Ascending aorta (tissue), 2 donors: ENCODE data around the gene INPP5E. TPM values are rescaled to one million over a fixed set of nuclear protein-coding genes. Genes with fewer than 3 reads are reported as not detected.

Experiments
- DNase-seq, 2 donors: peaks; one replicate each; pipeline ENCODE4 v3.0.0-alpha.2; 2019; ENCODE audit warnings: low spot score in 2 of 2
- H3K27ac ChIP-seq, 2 donors: fragments of 200-600 bp; sonication (generic); one replicate each; pipeline ENCODE4 v1.5.1; 2016 to 2017; ENCODE audit warnings: mild to moderate bottlenecking in 1 of 2
- H3K27me3 ChIP-seq: fragments of 200-600 bp; sonication (generic); one replicate; pipeline ENCODE4 v1.5.1; 2017
- H3K36me3 ChIP-seq, 2 donors: fragments of 200-600 bp; sonication (generic); one replicate each; pipeline ENCODE4 v1.5.1; 2016
- H3K4me1 ChIP-seq, 2 donors: fragments of 200-600 bp; sonication (generic); one replicate each; pipeline ENCODE4 v1.5.1; 2016 to 2017; ENCODE audit warnings: mild to moderate bottlenecking in 1 of 2
- H3K4me3 ChIP-seq, 2 donors: fragments of 200-600 bp; sonication (generic); one replicate each; pipeline ENCODE4 v1.5.1; 2016 to 2017; ENCODE audit warnings: mild to moderate bottlenecking in 1 of 2
- H3K9me3 ChIP-seq, 2 donors: fragments of 200-600 bp; sonication (generic); one replicate each; pipeline ENCODE4 v1.5.1; 2016
- intact Hi-C: fragments of 100-400 bp; cut with DNase I; formaldehyde crosslinking; loops from one replicate; pipeline ENCODE4 v1.15.1; 2023
- total RNA-seq: library from RNA; depleted of rRNA; stranded (reverse); fragments of >200 nt; gene quantifications from one replicate; pipeline ENCODE4 v1.1.0, GENCODE V29; 2016
- TF ChIP-seq, protein P1 (sequence below), 3 experiments: fragments of 200-600 bp in 2 of 3; fragments of 450-650 bp in 1 of 3; sonication (generic) in 2 of 3; IDR thresholded peaks; one replicate each; pipeline ENCODE4 v1.5.1; 2016 to 2019; ENCODE audit warnings: antibody characterized with exemption in 3 of 3, mild to moderate bottlenecking in 1 of 3, moderate library complexity in 1 of 3

The INPP5E gene
- total RNA-seq, 1 donor from 2014 or later: 20.2 TPM

DNA sequence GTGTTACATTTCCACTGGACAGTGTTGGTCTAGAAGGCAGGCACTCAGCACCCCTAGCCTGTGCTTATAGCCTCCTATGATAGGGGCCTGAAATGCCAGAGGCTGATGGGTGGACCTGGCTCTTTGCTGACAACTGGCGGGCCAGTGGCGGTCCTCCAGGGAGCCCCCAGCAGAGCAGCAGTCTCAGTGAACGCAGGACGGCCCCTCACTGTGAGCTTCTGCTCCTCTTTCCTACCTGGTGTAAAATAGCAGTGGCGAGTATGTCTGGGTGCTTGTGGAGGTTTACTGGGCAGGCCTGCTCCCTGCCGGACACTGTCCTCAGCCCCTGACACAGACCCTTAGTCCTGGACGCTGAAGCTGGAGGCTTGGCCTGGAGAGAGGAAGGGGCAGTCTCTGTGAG, 46.5 kb upstream of the INPP5E start:
- intact Hi-C loops: no loop called here
- no peaks in the 10 kb centered on the region for H3K9me3 ChIP-seq
- H3K36me3 ChIP-seq: no peaks in the 10 kb centered on the region
- H3K27ac ChIP-seq: no peak overlapping the region
- H3K4me1 ChIP-seq: peaks cover 15 to 21% of the 10 kb centered on the region in 2 donors
- no peak for DNase-seq
- H3K27me3 ChIP-seq: no peaks in the 10 kb centered on the region
- no peak overlapping the region for H3K4me3 ChIP-seq
- TF ChIP-seq, protein P1, sequence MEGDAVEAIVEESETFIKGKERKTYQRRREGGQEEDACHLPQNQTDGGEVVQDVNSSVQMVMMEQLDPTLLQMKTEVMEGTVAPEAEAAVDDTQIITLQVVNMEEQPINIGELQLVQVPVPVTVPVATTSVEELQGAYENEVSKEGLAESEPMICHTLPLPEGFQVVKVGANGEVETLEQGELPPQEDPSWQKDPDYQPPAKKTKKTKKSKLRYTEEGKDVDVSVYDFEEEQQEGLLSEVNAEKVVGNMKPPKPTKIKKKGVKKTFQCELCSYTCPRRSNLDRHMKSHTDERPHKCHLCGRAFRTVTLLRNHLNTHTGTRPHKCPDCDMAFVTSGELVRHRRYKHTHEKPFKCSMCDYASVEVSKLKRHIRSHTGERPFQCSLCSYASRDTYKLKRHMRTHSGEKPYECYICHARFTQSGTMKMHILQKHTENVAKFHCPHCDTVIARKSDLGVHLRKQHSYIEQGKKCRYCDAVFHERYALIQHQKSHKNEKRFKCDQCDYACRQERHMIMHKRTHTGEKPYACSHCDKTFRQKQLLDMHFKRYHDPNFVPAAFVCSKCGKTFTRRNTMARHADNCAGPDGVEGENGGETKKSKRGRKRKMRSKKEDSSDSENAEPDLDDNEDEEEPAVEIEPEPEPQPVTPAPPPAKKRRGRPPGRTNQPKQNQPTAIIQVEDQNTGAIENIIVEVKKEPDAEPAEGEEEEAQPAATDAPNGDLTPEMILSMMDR (IDR thresholded peaks at IDR 0.05): no peak

DNA sequence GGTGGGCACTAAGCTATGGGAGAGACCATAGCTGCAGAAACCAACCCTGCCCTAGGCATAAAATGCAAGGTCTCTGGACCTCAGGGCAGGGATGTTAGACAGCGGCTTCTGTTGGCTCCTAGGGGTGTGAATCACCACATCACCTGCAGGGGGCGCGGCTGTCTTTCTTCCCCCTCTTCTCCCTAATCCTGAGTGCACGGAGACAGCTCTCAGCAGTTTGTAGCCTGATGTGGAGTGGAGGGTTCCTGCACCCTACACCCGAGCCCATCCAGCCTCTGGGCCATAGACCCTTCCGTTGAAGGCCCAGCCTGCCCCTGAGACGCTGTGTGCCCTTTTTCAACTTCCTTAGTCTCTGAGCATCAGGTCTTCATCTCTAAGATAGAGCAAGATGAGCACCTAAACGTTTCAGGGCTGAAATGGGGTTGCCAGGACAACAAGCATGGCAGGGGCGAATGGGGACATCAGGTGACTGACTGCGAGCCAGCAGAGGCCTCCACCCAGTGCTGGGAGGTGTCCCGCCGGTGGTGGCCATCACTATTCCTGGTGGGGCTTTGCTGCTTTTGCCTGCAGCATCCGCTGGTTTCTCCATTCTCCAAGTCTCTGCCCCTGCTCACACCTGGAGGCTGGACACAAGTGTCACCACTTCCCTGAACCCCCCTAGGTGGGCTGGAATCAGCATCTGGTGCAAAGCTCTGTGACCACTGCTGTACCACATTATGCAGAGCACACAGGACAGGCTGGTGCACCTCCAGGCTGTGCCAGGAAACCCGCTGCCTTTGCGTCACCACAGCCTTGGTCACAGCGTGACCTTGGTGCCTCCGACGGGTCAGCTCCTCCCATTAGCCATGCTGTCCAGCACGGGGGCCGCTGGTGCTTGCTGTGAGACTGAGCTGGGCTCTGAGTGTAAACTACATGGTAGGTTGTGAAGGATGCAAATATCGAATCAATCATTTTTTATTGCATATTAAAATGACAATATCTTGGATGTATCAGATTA, 45.7 kb upstream of the INPP5E start:
- no peaks in the 10 kb centered on the region for H3K9me3 ChIP-seq
- DNase-seq: peak; percentile 20 to 91
- TF ChIP-seq, protein P1 (IDR thresholded peaks at IDR 0.05): peak; percentile 84 to 88 (median 85)
- H3K4me3 ChIP-seq: no peak overlapping the region
- peaks cover 15 to 21% of the 10 kb centered on the region in 2 donors for H3K4me1 ChIP-seq
- H3K27ac ChIP-seq: no peak overlapping the region
- intact Hi-C loops: no loop called here
- H3K27me3 ChIP-seq: no peaks in the 10 kb centered on the region
- no peaks in the 10 kb centered on the region for H3K36me3 ChIP-seq

- intact Hi-C loops: loop anchor here (5.0 kb wide), 2 partner anchors 72 to 243 kb away; partner anchors contain the start of genes ENTR1 and PMPCA
- no peak for DNase-seq
- TF ChIP-seq, protein P1 (IDR thresholded peaks at IDR 0.05): no peak
- peaks cover 0 to 4% of the 10 kb centered on the region in 2 donors for H3K36me3 ChIP-seq
- no peaks in the 10 kb centered on the region for H3K9me3 ChIP-seq
- H3K4me1 ChIP-seq: peaks cover 15 to 21% of the 10 kb centered on the region in 2 donors
- H3K27ac ChIP-seq: peak overlapping the region; percentile 95 to 100
- H3K27me3 ChIP-seq: no peaks in the 10 kb centered on the region
- peak overlapping the region; percentile 55 to 69 for H3K4me3 ChIP-seq
Observed at GRCh38 chr9:136484153-136485048, 44.8 kb upstream of the INPP5E start.

DNA sequence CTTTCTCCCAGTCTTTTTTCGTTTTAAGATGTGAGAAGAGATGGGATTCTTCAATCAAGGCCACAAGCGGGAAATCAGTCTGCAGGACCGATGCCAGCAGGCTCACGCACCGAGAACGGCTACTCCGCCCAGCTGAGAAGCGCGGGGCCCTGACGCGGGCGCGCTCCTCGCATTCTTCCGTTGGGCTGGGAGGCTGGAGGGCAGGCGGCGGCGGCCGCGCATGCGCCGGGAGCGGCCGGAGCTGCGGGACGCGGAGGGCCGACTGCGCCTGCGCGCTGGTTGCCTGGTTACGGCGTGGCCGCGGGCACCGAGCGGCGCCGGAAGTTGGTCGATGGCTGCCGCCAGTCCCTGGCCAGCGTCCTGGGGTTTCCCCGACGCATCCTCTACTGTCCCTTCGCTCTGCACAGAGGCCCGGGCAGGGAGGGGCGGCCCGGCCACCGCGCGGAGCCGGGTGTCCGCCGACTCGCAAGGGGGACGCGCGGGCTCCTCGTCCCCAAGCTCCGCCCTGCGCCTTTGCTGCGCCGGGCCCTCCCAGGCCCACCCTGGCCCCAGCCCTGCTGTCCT, 44.0 kb upstream of the INPP5E start:
- H3K4me1 ChIP-seq: peaks cover 15 to 21% of the 10 kb centered on the region in 2 donors
- peaks cover 0 to 6% of the 10 kb centered on the region in 2 donors for H3K36me3 ChIP-seq
- intact Hi-C loops: loop anchor here (1.0 to 5.0 kb wide), 9 partner anchors 45 to 1067 kb away; partner anchors contain the start of genes ANAPC2, DNLZ, ENTR1 and INPP5E
- peak; percentile 53 to 94 for DNase-seq
- TF ChIP-seq, protein P1 (IDR thresholded peaks at IDR 0.05): no peak
- no peaks in the 10 kb centered on the region for H3K27me3 ChIP-seq
- peak overlapping the region; percentile 55 to 69 for H3K4me3 ChIP-seq
- no peaks in the 10 kb centered on the region for H3K9me3 ChIP-seq
- H3K27ac ChIP-seq: peak overlapping the region; percentile 95 to 100
